Lung microvascular endothelial cell (primary cell): ENCODE results near the gene PLEKHG4B. TPM values are rescaled to one million over a fixed set of nuclear protein-coding genes. Genes with fewer than 3 reads are reported as not detected.

Source experiments
- DNase-seq, 2 donors: peaks; one replicate each; pipeline versions ENCODE4 v3.0.0 to v3.0.0-alpha.2; 2010; ENCODE audit warnings: low read depth in 2 of 2
- total RNA-seq: library from RNA; depleted of rRNA; stranded (reverse); fragments of >200 nt; gene quantifications from 2 replicates; pipeline ENCODE4 v1.2.1, GENCODE V29; 2014

The PLEKHG4B gene
- total RNA-seq, 1 donor from 2014 or later, result under 0.01 TPM

DNA sequence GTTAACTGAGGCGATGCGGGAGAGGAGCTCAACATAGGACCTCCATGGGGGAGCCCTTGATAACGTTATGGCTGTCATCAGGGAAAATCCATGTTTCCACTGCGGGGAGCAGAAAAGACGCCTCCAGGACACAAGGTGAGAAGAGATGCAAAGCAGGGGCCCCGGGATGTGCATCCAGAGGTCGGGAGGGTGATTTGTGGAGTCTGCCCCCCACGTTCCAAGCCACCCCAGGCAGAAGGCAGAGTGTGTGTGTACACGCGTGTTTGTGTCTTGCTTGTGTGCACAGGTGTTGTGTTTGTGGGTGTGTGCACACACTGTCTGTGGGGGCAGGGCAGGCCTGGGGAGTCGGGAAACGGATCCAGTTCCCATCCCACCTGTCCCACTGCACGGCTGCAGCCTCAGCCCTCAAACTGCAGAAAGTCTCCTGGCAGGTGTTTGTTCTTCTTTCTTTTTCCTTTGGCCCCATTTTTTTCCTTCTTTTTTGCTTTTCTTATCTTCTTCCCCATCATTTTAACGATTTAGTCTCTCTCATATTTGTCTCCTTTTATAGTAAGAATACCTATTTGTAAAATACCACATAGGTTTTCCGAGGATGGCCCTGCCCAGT lies 17.4 kb upstream of the PLEKHG4B start:
- no peak for DNase-seq

DNA sequence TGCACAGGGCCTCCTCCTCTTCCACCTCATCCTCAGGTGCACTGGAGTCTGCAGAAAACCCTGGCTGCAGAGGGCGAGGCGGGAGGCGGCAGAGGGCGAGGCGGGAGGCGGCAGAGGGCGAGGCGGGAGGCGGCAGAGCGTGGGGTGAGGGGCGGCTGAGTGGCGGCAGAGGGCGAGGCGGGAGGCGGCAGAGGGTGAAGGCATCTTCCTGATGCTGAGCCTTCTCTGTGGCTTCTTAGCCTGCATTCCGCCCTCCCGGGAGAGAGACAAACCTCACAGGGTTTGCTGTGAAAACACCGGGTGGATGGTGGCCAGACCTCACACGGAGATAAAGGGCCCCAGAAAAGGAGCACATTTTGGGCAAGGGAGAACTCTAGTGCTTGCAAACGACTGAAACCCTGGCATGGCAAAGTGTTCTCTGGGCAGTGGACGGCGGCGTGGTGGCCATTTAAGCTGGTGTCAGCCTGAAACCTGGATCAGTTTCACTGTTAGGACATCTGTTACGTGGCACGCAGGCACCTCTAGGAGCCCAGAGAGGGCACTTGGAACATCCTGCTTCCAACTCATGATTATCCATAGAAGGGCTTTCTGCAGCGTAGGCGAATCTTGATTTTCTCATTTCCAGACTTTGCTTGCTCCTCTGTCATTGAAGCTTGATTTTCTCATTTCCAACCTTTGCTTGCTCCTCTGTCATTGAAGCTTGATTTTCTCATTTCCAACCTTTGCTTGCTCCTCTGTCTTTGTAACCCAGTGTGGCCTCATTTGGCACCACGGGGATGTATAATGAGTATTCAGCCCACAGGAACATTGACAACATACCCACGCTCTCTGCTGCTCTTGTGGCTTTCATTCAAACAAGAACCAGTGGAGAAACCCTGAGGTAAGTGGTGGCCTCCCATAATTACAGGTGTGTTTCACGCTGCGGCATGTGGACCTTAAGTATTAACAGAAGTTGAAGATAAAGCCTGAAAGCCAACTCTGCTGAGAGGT lies 16.3 kb upstream of the PLEKHG4B start:
- no peak for DNase-seq

GRCh38 chr5:76358-77169 lies 15.4 kb upstream of the PLEKHG4B start:
- DNase-seq, result no peak

DNA sequence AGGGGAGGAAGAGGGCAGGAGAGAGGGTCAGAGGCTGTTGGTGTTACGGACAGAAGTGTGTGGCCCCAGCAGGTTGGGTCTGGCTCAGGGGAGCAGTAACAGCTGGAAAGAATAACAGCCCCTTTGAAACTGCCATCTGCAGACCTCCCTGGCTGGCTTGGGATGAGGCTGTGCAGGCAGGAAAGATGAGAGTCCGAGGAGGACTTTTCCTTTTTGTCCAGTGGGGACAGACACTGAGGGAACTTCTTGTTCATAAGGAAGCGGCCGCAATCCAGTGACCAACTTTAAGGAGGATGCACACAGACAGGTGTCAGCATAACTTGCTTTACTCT lies 14.8 kb upstream of the PLEKHG4B start:
- DNase-seq, result no peak

DNA sequence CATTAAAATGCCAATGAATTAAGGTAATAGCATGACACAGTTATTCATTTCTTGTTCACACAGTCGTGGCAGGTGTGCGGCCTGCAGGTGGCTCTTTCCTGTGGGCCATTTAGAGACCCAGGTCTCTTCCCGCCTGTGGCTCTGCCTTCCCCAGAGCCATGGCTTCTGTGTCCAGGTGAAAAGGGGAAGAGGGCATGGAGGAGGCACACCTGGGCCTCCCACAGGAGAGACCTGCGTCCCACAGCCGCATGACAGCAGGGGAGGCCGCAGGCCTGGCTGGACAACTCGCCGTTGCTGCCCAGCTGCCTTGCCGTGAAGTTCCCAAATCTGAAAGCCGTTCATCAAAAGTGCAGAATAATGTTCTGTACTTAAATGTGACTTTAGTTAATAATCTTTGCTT lies 14.4 kb upstream of the PLEKHG4B start:
- DNase-seq, result no peak

- DNase-seq, result peak; percentile 40 to 61
Measured at GRCh38 chr5:77957-78804, 13.8 kb upstream of the PLEKHG4B start.

GRCh38 chr5:78805-79149 lies 13.2 kb upstream of the PLEKHG4B start:
- DNase-seq, result no peak

DNA sequence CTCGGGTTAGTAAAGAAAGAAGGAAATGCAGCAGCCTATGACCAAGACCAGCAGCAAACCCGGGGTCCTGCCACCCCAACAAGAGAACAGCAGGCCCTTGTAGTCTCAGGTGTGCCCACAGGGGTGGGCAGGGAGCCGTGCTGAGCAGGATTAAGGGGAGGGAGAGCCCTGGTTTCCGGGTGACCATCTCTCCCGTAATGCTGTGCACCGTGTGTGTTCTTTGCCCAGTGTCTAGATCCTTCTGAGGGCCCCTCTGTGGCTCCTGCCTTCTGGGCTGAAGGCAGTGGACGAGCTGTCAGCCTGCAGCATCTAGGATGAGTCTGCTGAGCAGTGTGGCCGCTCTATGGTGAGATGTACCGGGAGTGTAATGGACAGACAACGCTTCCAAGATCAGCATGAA lies 12.7 kb upstream of the PLEKHG4B start:
- DNase-seq, result no peak

DNA sequence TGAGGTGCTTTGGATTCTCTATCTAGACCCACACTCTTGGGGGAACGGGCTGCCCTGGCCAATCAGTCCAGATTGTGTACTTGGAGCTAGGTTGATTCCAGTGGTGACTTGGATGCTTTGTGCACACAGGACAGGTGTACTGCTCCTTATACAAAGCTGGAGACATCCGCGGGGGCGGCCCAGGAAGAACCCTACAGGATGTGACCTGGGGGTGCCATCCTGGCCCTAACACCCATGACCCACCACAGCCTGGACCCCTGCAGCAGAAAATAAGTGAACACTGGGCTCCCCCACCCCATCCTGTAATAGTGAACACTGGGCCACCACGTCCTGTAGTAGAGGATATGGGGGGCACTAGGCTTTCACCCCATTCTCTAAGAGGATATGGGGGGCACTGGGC lies 12.1 kb upstream of the PLEKHG4B start:
- no peak for DNase-seq

DNA sequence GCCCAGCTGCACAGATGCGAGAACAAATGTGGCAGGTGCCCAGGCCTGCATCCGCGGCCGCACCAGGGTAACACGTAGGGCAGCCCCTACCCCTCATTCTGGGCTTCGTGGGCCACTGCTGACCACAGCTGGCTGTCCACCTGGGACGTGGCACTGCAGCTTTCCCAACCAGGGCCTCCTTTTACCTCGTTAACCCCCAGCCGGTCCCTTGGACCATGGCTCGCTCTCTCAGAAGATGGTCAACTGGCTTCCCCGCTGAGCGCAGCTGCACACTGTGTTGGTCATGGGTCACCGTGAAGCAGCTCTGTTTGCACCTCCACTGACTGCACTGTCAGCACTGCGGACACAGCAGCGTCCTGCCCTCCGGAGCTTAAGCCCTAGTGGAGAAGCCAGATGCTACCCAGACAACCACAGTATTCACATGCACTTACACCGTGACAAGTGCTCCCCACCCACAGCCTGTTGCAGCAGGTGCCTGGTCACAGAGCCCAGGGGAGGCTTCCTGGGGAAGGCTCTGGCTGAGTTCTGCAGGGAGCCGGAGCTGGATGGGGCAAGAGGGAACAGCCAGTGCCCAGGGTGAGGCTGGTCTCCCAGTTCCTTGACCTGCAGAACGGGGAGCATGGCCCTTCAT lies 10.5 kb upstream of the PLEKHG4B start:
- DNase-seq, result no peak

DNA sequence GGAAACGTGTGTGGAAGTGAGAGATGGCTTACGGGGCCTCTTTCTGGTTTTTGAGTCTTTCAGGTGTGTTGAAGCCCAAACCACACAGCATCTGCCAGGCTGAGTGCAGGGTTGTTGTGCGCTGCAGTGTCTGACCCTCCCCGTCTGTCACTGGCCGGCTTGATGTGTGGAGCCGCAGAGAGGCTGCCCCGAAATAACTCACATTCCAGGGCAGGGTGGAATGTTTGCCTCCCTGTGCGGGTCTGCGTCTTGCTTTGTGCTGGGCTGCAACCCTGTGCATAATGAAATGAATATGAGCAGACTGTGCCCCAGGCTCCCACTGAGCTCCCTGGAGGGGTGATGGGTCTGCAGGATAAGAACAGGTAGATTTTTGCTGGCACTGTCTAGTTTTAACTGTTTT lies 9.9 kb upstream of the PLEKHG4B start:
- DNase-seq, result no peak

DNA sequence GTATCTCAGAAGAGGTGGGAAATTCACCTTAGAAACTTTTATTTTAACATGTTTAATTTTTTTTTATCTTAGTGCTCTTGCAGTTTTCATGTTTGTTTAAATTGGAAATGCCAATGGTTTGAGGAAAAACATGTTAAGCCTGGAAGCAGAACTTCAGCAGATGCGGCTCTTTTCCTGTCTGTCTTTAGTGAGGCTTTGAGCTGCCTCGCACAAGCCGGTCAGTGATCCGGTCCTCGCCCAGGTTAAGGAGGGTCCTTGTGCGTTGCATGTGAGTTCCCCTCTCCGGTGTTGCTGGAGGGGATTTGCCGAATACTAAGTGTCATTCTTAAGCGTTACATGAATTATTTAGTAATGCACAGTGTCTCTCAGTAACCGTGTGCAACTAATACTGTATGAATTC lies 9.4 kb upstream of the PLEKHG4B start:
- DNase-seq, result no peak

DNA sequence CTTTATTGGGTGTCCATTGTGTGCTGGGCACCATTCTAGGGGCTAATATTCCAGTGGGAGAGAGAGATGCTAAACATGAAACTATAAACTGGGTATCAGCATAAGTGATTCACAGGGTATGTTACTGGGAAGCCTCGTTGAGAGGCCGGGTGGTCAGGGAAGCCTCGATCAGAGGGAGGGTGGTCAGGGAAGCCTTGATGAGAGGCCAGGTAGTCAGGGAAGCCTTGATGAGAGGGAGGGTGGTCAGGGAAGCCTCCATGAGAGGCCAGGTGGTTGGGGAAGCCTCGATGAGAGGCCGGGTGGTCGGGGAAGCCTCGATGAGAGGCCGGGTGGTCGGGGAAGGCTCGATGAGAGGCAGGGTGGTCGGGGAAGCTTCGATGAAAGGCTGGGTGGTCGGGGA lies 8.9 kb upstream of the PLEKHG4B start:
- no peak for DNase-seq

DNA sequence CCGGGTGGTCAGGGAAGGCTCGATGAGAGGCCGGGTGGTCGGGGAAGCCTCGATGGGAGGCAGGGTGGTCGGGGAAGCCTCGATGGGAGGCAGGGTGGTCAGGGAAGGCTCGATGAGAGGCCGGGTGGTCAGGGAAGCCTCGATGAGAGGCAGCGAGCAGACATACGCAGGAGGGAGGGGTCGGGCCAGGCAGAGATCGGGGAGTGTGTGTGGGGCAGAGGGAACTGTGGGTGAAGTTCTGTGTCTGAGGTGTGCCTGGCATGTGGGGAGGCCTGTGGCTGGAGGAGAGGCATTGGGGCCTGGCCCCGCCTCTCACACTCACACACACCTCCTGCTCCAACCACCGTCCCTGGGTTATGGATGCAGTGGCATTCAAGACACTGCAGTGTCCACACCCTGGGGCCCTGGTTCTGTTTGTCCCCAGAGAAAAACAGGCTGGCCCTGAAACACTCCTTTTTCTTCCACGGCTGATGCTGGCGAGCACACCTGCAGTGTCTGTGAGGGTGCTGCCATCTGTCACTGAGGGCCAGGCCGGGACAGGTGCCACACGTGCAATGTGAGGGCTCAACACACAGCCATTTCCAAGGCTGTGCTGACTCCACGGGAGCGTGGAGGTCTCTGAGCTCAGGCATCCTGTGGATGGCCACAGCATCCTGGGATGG lies 6.5 kb upstream of the PLEKHG4B start:
- no peak for DNase-seq

- DNase-seq, result no peak
Measured at GRCh38 chr5:89337-90286, 2.4 kb upstream of the PLEKHG4B start.

DNA sequence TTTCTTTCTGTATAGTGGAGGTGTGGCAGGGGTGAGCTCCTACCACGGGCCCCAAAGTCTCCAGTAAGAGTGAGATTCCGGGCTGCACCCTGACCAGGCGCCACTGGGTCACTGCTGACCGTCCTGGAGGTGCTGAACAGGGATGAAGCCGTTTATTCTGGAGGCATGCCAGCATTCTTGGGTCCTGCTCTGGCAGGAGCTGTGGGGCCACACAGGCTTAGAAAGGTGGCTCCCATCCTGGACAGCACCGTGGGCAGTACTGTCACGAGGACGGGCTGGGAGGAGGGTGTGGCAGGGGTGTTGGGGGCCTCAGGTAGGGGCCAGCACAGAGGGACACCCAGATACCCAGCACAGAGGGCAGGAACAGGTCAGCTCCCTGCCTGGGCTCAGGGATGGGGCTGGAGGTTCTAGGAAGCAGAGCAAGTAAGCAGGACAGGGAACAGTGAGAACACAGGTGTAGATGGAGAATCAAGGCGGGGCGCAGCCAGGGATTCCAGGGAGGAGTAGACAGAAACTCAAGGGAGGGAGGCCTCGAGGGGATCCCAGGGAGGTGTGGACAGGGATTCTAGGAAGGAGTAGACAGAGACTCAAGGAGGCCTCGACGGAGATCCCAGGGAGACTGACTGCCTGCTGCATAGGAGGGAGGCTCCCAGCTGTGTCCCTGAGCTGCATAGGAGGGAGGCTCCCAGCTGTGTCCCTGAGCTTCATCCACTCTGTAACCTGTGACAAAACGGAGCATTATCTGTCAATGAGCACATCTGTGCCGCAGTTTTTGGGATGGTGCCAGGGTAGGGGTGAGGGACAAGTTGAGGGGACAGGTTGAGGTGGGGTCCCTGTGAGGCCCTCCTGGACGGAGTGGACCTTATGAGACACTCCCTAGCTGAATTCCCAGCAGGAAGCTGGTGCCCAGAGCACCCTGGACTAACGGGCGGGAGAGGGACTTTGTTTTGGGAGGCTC lies 1.1 kb upstream of the PLEKHG4B start:
- peak in 1 of 2 donors; percentile 5 for DNase-seq

- no peak for DNase-seq
Measured at GRCh38 chr5:92401-93220, 643 bp downstream of the PLEKHG4B start.
